Bone marrow (tissue), 2 donors: ENCODE data around the gene LCOR.
A peak's percentile ranks its signal among the peaks of the same experiment; 100 is the strongest.

Experiments
- DNase-seq, 2 donors: peaks; one replicate each; lab custom pipeline; 2025; lab: John Stamatoyannopoulos, UW

Gene LCOR

DNA sequence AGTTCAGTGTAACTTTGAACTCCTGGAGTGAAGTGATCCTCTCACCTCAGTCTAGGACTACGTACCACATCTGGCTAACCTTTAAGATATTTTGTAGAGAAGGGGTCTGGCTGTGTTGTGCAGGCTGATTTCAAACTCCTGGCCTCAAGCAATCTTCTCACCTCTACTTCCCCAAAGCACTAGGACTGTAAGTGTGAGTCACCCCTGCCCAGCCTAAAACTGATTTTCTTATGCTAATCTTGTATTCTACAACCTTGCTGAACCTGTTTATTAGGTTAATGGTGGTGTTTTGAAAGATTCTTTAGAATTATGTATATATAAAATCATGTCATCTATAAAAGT is 58.0 kb downstream of the LCOR start:
- DNase-seq: no peak

DNA sequence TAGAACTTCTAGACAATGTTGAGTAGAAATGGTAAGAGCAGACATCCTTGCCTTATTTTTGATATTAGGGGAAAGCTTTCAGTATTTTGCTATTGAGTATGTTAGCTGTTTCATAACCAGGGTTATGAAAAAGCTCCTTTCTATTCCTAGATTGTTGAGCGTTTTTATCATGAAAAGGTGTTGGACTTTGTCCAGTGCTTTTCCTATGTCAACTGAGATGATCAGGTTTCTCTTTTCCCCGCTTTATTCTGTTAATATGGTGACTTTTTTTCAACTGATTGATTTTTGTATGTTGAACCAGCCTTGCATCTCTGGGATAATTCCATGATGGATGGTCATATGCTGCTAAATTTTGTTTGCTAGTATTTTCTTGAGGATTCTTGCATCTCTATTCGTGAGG is 58.5 kb downstream of the LCOR start:
- no peak for DNase-seq

GRCh38 chr10:96891840-96892239 is 59.7 kb downstream of the LCOR start:
- no peak for DNase-seq

DNA sequence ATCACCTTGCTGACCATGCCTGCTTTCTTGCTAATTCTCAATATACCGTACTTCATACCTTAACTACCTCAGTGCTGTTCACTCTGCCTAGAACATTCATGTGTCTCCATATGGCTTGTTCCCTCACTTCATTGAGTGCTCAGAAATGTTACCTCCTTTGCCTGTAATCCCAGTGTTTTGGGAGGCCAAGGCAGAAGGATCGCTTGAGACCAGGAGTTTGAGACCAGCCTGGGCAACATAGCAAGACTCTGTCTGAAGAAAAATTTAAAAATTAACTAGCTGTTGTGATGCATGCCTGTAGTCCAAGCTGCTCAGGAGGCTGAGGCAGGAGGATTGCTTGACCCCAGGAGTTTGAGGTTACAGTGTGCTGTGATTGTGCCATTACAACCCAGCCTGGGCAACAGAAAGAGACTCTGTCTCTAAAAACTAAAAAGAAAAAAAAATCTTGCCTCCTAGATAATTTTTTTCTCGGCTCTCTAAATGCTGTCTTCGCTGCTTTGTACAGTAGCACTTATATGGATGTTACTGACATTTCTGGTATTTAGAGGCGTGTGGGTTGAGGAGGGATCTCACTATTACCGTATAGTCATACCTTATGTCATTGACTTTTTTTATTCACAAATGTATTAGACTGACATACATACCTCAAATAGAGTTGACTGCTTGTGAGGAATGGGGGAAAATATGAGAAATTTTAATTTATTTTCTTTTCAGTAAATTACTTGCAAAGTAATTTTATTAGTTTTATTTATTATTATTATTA is 63.7 kb downstream of the LCOR start:
- no peak for DNase-seq

- no peak for DNase-seq
These were observed 64.9 kb downstream of the LCOR start for GRCh38 chr10:96896884-96897589.

GRCh38 chr10:96902117-96902516 is 70.0 kb downstream of the LCOR start:
- DNase-seq: no peak

GRCh38 chr10:96902731-96903358 is 70.7 kb downstream of the LCOR start:
- DNase-seq: no peak

- DNase-seq: no peak
These were observed 72.5 kb downstream of the LCOR start for GRCh38 chr10:96904648-96905047.

GRCh38 chr10:96906864-96907263 is 74.8 kb downstream of the LCOR start:
- no peak for DNase-seq

DNA sequence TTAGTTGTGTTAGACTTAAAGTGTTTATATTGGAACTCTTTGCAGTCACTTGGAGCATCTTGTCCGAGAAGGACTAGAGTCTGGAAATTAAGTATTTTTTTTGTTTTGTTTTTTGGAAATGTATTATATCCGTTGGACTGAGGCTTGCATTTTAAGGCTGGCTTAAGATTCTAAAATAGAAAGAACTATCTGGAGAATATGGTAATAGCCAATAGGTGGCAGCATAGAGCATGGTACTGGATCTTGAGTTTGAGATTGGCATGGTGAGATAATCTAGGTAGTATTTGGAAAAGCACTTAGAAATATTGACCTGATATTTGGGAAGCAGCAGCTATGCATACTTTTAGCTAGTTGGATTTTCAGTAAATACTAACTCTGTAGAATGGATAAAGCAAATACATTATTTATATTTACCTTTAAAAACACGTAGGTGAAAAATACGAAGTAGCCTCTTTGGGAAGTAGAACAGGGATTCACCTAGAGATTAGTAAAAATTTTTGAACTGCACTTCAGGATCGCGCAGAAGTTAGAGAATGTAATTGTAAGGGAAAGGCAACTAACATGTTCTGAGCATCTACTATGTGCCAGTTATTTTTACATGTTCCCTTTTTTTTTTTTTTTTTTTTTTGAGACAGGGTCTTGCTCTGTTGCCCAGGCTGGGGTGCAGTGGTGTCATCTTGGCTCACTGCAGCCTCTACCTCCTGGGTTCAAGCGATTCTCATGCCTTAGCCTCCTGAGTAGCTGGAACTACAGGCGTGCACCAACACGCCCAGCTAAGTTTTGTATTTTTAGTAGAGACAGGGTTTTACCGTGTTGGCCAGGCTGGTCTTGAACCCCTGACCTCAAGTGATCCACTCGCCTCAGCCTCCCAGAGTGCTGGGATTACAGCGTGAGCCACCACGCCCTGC is 78.6 kb downstream of the LCOR start:
- peak in 1 of 2 donors; percentile 56 for DNase-seq

GRCh38 chr10:96912405-96912804 is 80.3 kb downstream of the LCOR start:
- no peak for DNase-seq

DNA sequence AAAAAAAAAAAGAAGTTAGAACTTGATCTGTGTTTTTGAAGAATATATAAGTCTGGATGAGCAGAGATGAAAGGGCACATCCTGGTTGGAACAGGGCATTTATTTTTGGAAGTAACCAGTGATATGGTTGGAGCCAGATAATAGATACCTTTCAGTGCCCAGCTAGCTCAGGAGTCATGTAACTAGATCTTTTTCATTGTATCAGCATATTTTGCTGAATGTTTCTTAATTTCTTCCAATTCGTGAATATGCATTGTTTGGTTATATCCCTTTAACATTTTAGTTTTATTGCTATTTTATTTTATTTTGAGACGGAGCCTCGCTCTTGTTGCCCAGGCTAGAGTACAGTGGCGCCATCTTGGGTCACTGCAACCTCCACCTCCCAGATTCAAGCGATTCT is 81.8 kb downstream of the LCOR start:
- no peak for DNase-seq

- no peak for DNase-seq
These were observed 85.5 kb downstream of the LCOR start for GRCh38 chr10:96917628-96918027.

DNA sequence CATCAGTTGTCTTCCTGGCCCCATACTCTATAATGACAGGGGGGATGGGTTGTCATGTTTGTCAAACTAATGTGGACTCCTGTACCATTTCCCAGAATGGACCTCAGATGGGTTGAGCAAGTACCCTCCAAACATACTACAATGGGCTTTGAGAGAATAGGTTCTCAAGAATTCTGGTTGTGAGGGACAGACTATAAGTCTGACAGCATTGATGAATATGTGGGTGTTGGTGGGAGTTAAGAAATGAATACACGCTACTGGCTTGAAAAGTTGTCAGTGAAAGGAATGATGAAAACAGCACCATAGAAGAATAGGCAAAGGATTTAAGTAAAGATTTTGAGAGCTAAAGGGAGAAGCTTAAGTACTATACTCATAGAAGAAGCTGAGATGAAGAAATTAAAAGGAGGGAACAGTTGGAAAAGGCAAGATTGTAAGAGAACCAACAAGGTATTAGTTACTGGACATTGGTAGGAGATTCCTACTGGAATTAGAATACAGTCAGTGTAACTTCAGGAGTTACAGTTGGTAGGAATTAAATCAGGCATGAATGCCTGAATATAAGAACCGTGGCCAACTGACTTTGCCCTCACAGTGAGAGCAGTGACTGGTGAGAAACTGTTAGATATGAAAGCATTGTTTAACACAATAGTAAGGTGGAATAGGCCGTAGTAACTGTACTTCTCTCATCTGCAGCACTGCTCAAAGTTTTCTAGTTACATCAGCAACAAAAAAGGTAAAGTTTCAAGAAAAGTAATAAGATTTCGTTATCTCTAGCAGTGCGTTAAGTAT is 86.3 kb downstream of the LCOR start:
- DNase-seq: no peak

- DNase-seq: no peak
These were observed 87.8 kb downstream of the LCOR start for GRCh38 chr10:96919785-96920430.

DNA sequence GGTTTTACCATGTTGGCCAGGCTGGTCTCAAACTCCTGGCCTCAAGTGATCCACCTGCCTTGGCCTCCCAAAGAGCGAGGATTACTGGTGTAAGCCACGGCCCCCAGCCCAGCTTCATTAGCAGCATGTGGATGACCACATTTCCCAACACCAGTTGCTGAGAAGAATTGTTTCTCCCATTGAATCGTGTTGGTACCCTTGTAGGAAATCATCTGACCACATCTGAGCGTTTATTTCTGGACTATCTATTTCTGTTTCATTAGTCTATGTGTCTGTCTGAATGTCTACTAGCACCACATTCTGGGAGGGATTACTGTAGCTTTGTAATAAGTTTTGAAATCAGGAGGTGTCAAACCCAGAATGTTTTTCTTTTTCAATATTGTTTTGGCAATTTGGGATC is 89.6 kb downstream of the LCOR start:
- no peak for DNase-seq

- no peak for DNase-seq
These were observed 91.2 kb downstream of the LCOR start for GRCh38 chr10:96922978-96923948.

DNA sequence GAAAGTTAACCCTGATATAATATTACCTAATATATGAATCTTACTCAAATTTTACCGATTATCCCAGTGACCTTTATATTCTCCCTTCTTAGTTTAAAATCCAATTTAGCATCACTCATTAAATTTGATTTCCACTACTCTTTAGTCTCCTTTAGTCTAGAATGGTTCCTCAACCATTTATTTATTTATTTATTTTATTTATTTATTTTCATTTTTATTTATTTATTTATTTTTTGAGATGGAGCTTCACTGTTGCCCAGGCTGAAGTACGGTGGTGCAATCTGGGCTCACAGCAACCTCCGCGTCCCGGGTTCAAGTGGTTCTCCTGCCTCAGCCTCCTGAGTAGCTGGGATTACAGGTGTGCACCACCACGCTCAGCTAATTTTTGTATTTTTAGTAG is 92.8 kb downstream of the LCOR start:
- DNase-seq: no peak

GRCh38 chr10:96930469-96930868 is 98.4 kb downstream of the LCOR start:
- no peak for DNase-seq

DNA sequence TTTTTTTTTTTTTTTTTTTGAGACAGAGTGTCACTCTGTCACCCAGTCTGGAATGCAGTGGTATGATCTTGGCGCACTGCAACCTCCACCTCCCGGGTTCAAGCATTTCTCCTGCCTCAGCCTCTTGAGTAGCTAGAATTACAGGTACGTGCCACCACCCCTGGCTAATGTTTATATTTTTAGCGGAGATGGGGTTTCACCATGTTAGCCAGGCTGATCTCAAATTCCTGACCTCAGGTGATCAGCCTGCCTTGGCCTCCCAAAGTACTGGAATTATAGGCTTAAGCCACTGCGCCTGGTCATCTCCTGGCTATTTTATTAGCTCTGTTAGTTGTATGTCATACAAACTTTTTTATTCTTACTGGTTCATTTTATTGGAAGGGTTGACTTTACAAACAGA is 103.0 kb downstream of the LCOR start:
- no peak for DNase-seq
